MCF 10A (cell line): ENCODE results near the gene TAF1C. TPM values are rescaled to one million over a fixed set of nuclear protein-coding genes. Genes with fewer than 3 reads are reported as not detected.

Experiments
- BruUV-seq: library from RNA; stranded (reverse); fragments of 400-500 nt; replicated peaks from 2 replicates; lab custom pipeline; 2021; lab: Mats Ljungman, UMichigan
- CTCF ChIA-PET: fragments of 300-600 bp; sonication (Branson Sonifier 250); formaldehyde crosslinking; extraction: SDS; loops from one replicate; lab custom pipeline; 2021; ENCODE audit warnings: antibody characterized with exemption, inconsistent platforms; lab: Yijun Ruan, JAX
- POLR2A ChIA-PET: fragments of 300-600, 350-650 bp; sonication (Branson Sonifier 250); formaldehyde crosslinking; extraction: SDS; loops from one replicate; lab custom pipeline; 2020; ENCODE audit warnings: antibody characterized with exemption, inconsistent platforms; lab: Yijun Ruan, JAX
- DNase-seq: peaks from one replicate; pipeline ENCODE4 v3.0.0-alpha.2; 2018; ENCODE audit not compliant: unreplicated experiment
- H3K27ac Mint-ChIP-seq: one replicate; pipeline ENCODE4 v1.8.0; 2022; ENCODE audit warnings: mild to moderate bottlenecking, low read depth, mixed read lengths; ENCODE audit not compliant: unreplicated experiment
- H3K27me3 Mint-ChIP-seq: one replicate; pipeline ENCODE4 v1.8.0; 2022; ENCODE audit warnings: mixed read lengths; ENCODE audit not compliant: insufficient read depth, unreplicated experiment
- H3K36me3 Mint-ChIP-seq: one replicate; pipeline ENCODE4 v1.8.0; 2022; ENCODE audit warnings: mild to moderate bottlenecking, moderate library complexity, mixed read lengths; ENCODE audit not compliant: insufficient read depth, unreplicated experiment
- H3K4me1 Mint-ChIP-seq: one replicate; pipeline ENCODE4 v1.8.0; 2022; ENCODE audit warnings: mixed read lengths; ENCODE audit not compliant: insufficient read depth, unreplicated experiment
- H3K4me3 Mint-ChIP-seq: one replicate; pipeline ENCODE4 v1.8.0; 2022; ENCODE audit warnings: mild to moderate bottlenecking, moderate library complexity, mixed read lengths; ENCODE audit not compliant: unreplicated experiment
- H3K9me3 Mint-ChIP-seq: one replicate; pipeline ENCODE4 v1.8.0; 2022; ENCODE audit warnings: mixed read lengths; ENCODE audit not compliant: unreplicated experiment
- intact Hi-C: fragments of 100-400 bp; cut with micrococcal nuclease; formaldehyde crosslinking; loops from 2 replicates; pipeline ENCODE4 v1.14.1; 2022
- total RNA-seq: library from RNA; stranded (reverse); gene quantifications from 2 replicates; pipeline ENCODE4 v1.2.3, GENCODE V29; 2022
- TF ChIP-seq, protein P1 (sequence below): fragments of 200-600 bp; IDR thresholded peaks from one replicate; pipeline ENCODE4 v1.8.0; 2022; ENCODE audit warnings: antibody characterized with exemption, mild to moderate bottlenecking; ENCODE audit not compliant: unreplicated experiment

TAF1C gene
- total RNA-seq, 1 experiment from 2014 or later = 35.1 TPM

GRCh38 chr16:84232969-84233368 lies 46.1 kb upstream of the TAF1C start:
- no peaks in the 10 kb centered on the region for H3K4me1 Mint-ChIP-seq
- no peak for DNase-seq
- H3K27me3 Mint-ChIP-seq = peaks cover 61% of the 10 kb centered on the region
- ChIA-PET CTCF (interaction anchor here (0.6 kb wide), 2 partner anchors 25 to 145 kb away, joined by 3 to 5 read pairs; no protein-coding TSS in a partner anchor), POLR2A (no interaction called here)
- TF ChIP-seq, protein P1, sequence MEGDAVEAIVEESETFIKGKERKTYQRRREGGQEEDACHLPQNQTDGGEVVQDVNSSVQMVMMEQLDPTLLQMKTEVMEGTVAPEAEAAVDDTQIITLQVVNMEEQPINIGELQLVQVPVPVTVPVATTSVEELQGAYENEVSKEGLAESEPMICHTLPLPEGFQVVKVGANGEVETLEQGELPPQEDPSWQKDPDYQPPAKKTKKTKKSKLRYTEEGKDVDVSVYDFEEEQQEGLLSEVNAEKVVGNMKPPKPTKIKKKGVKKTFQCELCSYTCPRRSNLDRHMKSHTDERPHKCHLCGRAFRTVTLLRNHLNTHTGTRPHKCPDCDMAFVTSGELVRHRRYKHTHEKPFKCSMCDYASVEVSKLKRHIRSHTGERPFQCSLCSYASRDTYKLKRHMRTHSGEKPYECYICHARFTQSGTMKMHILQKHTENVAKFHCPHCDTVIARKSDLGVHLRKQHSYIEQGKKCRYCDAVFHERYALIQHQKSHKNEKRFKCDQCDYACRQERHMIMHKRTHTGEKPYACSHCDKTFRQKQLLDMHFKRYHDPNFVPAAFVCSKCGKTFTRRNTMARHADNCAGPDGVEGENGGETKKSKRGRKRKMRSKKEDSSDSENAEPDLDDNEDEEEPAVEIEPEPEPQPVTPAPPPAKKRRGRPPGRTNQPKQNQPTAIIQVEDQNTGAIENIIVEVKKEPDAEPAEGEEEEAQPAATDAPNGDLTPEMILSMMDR = no peak
- no peak overlapping the region for H3K4me3 Mint-ChIP-seq
- BruUV-seq = no TSS peak
- H3K27ac Mint-ChIP-seq = no peak overlapping the region
- H3K36me3 Mint-ChIP-seq = no peaks in the 10 kb centered on the region
- no peaks in the 10 kb centered on the region for H3K9me3 Mint-ChIP-seq
- intact Hi-C loops = no loop called here

- intact Hi-C loops = no loop called here
- CTCF ChIA-PET = interaction anchor here (0.6 kb wide), 3 partner anchors 58 to 215 kb away, joined by 3 read pairs; no protein-coding TSS in a partner anchor
- Mint-ChIP-seq H3K27ac (no peak overlapping the region), H3K27me3 (peaks cover 61% of the 10 kb centered on the region), H3K36me3 (no peaks in the 10 kb centered on the region), H3K4me1 (no peaks in the 10 kb centered on the region), H3K9me3 (no peaks in the 10 kb centered on the region), H3K4me3 (no peak overlapping the region)
- no TSS peak for BruUV-seq
- POLR2A ChIA-PET = no interaction called here
- DNase-seq = no peak
- TF ChIP-seq, protein P1 = no peak
Measured at GRCh38 chr16:84232060-84232459, 45.2 kb upstream of the TAF1C start.

- H3K9me3 Mint-ChIP-seq = no peaks in the 10 kb centered on the region
- intact Hi-C loops = no loop called here
- CTCF ChIA-PET = interaction anchor here (0.7 to 1.2 kb wide), 4 partner anchors 13 to 145 kb away, joined by 3 to 5 read pairs (median 4); no protein-coding TSS in a partner anchor
- TF ChIP-seq, protein P1 = no peak
- no peak overlapping the region for H3K4me3 Mint-ChIP-seq
- no peak for DNase-seq
- H3K4me1 Mint-ChIP-seq = no peaks in the 10 kb centered on the region
- H3K27me3 Mint-ChIP-seq = peaks cover 39% of the 10 kb centered on the region
- POLR2A ChIA-PET = no interaction called here
- H3K36me3 Mint-ChIP-seq = no peaks in the 10 kb centered on the region
- H3K27ac Mint-ChIP-seq = no peak overlapping the region
- no TSS peak for BruUV-seq
Measured at GRCh38 chr16:84229471-84229870, 42.6 kb upstream of the TAF1C start.

DNA sequence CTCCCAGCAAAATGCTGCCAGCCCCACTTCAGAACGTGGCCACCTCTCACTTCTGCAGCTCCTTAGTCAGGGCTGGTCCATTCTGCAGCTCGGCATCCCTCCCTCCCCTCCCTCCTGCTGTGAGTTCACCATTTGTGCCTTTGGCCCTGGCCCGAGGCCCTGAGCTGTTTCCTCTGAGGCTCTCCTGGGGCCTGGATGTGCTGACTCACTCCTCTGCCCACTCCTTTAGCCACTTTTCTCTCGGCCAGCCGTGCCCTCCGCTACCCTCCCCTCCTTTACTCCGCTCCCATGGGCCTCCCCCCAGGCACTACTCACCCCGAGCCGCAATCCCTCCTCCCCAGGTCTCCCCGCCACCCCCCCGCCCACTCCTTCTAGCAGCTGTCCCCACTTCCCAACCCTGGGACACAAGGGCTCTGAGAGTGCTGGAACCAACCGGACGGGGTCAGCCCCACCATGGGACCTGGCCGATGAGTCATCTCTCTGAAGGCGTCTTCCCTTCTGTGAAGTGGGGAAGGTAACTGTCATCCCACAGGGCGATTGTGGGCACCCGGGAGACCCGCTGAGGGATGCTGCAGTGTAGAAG lies 41.5 kb upstream of the TAF1C start:
- intact Hi-C loops = no loop called here
- no peak overlapping the region for H3K4me3 Mint-ChIP-seq
- peak; percentile 88 for DNase-seq
- no TSS peak for BruUV-seq
- H3K4me1 Mint-ChIP-seq = no peaks in the 10 kb centered on the region
- CTCF ChIA-PET = interaction anchor here (0.6 to 1.0 kb wide), 2 partner anchors 36 to 42 kb away, joined by 3 read pairs; partner anchors contain the start of gene TAF1C
- no peak overlapping the region for H3K27ac Mint-ChIP-seq
- TF ChIP-seq, protein P1 = no peak
- no peaks in the 10 kb centered on the region for H3K9me3 Mint-ChIP-seq
- POLR2A ChIA-PET = no interaction called here
- H3K27me3 Mint-ChIP-seq = peaks cover 29% of the 10 kb centered on the region
- no peaks in the 10 kb centered on the region for H3K36me3 Mint-ChIP-seq
